Endothelial cell of umbilical vein (primary cell): ENCODE results near the gene IPO4. TPM values are rescaled to one million over a fixed set of nuclear protein-coding genes. Genes with fewer than 3 reads are reported as not detected.

Experiments
- BruUV-seq: library from RNA; stranded (reverse); fragments of 400-500 nt; replicated peaks from 2 replicates; lab custom pipeline; 2021; lab: Mats Ljungman, UMichigan
- CTCF ChIA-PET: fragments of 300-600, 350-600 bp; sonication (Branson Sonifier 250); formaldehyde crosslinking; loops from one replicate; lab custom pipeline; 2021; ENCODE audit warnings: antibody characterized with exemption, inconsistent platforms; lab: Charles Lee
- POLR2A ChIA-PET: fragments of 300-600, 350-600 bp; sonication (Branson Sonifier 250); formaldehyde crosslinking; loops from one replicate; lab custom pipeline; 2021; ENCODE audit warnings: antibody characterized with exemption, inconsistent platforms; lab: Charles Lee
- DNase-seq: peaks from one replicate; pipeline ENCODE4 v3.0.0-alpha.2; 2011; ENCODE audit warnings: low read depth, low spot score
- FAIRE-seq: peaks from 2 replicates; lab custom pipeline; 2011; peaks lifted over from hg19 to GRCh38; lab: Jason Lieb, UNC
- H2AFZ ChIP-seq: 2 replicates; pipeline ENCODE4 v1.6.0; 2012; ENCODE audit warnings: low read depth, low read length, control low read depth, inconsistent platforms
- H3K27ac ChIP-seq: 2 replicates; pipeline ENCODE4 v1.5.1; 2011; ENCODE audit warnings: low read depth, mild to moderate bottlenecking, control low read depth, low read length, moderate library complexity; ENCODE audit not compliant: insufficient read depth
- H3K27me3 ChIP-seq, 2 experiments: 2 replicates each; pipeline versions ENCODE4 v1.6.0 to v1.6.1; 2011; ENCODE audit warnings: low read length in 2 of 2, mixed read lengths in 1 of 2; ENCODE audit not compliant: control insufficient read depth in 2 of 2, insufficient read depth in 2 of 2
- H3K36me3 ChIP-seq, 2 experiments: 2 replicates in 1 of 2; 3 replicates in 1 of 2; pipeline ENCODE4 v1.5.1; 2011; ENCODE audit warnings: low read length in 2 of 2, mild to moderate bottlenecking in 1 of 2, moderate library complexity in 1 of 2; ENCODE audit not compliant: control insufficient read depth in 2 of 2, insufficient read depth in 2 of 2; ENCODE audit errors: extremely low read depth in 1 of 2
- H3K4me1 ChIP-seq: 3 replicates; pipeline ENCODE4 v1.5.1; 2011; ENCODE audit warnings: mild to moderate bottlenecking, low read length; ENCODE audit not compliant: control insufficient read depth, insufficient read depth; ENCODE audit errors: extremely low read depth
- H3K4me2 ChIP-seq: 2 replicates; pipeline ENCODE4 v1.6.1; 2011; ENCODE audit warnings: low read length, control low read depth, mixed read lengths; ENCODE audit not compliant: insufficient read depth
- H3K4me3 ChIP-seq, 3 experiments: fragments of 200-600 bp in 1 of 3; sonication (generic), shearing (Covaris generic) in 1 of 3; replicated peaks in 1 of 3; 2 replicates each; pipeline ENCODE4 v1.5.1; 2011 to 2016; ENCODE audit warnings: control low read depth in 3 of 3, low read length in 3 of 3, mild to moderate bottlenecking in 2 of 3, inconsistent platforms in 1 of 3, low read depth in 1 of 3, moderate library complexity in 1 of 3; ENCODE audit not compliant: insufficient read depth in 1 of 3
- H3K79me2 ChIP-seq: 2 replicates; pipeline ENCODE4 v1.6.0; 2012; ENCODE audit warnings: low read length, inconsistent platforms; ENCODE audit not compliant: control insufficient read depth, insufficient read depth
- H3K9ac ChIP-seq: replicated peaks from 2 replicates; pipeline ENCODE3; 2011; ENCODE audit warnings: low read length, control low read depth; ENCODE audit not compliant: insufficient read depth; ENCODE audit errors: extremely low read depth
- H3K9me1 ChIP-seq: replicated peaks from 3 replicates; pipeline ENCODE4 v1.6.0; 2011; ENCODE audit warnings: mild to moderate bottlenecking, low read length; ENCODE audit not compliant: control insufficient read depth, insufficient read depth; ENCODE audit errors: extremely low read depth
- H3K9me3 ChIP-seq: replicated peaks from 2 replicates; pipeline ENCODE4 v1.5.1; 2012; ENCODE audit warnings: low read length, inconsistent platforms; ENCODE audit not compliant: control insufficient read depth, insufficient read depth
- H4K20me1 ChIP-seq: replicated peaks from 2 replicates; pipeline ENCODE3; 2011; ENCODE audit warnings: mild to moderate bottlenecking, low read length; ENCODE audit not compliant: control insufficient read depth, insufficient read depth; ENCODE audit errors: extremely low read depth
- CTCF ChIP-seq, 2 donors: IDR thresholded peaks; 1 replicate in 1 of 2; 2 replicates in 1 of 2; pipeline ENCODE4 v1.5.1; 2011; ENCODE audit warnings: low read length in 2 of 2, mild to moderate bottlenecking in 2 of 2, moderate library complexity in 2 of 2, control low read depth in 1 of 2, inconsistent platforms in 1 of 2, low read depth in 1 of 2; ENCODE audit not compliant: insufficient read depth in 1 of 2; ENCODE audit errors: extremely low read depth in 1 of 2
- EZH2 ChIP-seq: IDR thresholded peaks from 2 replicates; pipeline ENCODE4 v1.6.1; 2012; ENCODE audit warnings: borderline replicate concordance, low read depth, mild to moderate bottlenecking, moderate library complexity, low read length, inconsistent platforms; ENCODE audit not compliant: severe bottlenecking
- FOS ChIP-seq: IDR thresholded peaks from 2 replicates; pipeline ENCODE4 v1.6.1; 2011; ENCODE audit warnings: mild to moderate bottlenecking, low read length, moderate library complexity, borderline replicate concordance; ENCODE audit not compliant: insufficient read depth
- GATA2 ChIP-seq: IDR thresholded peaks from 2 replicates; pipeline ENCODE4 v1.7.0; 2011; ENCODE audit warnings: low read depth, mild to moderate bottlenecking, moderate library complexity, mixed read lengths, low read length; ENCODE audit not compliant: insufficient read length, insufficient read depth
- JUN ChIP-seq: IDR thresholded peaks from 2 replicates; pipeline ENCODE4 v1.6.1; 2011; ENCODE audit warnings: borderline replicate concordance, low read depth; ENCODE audit not compliant: insufficient read length, insufficient read depth
- MAX ChIP-seq: IDR thresholded peaks from 2 replicates; pipeline ENCODE4 v1.6.1; 2011; ENCODE audit not compliant: insufficient read depth, insufficient read length
- MYC ChIP-seq: IDR thresholded peaks from one replicate; pipeline ENCODE4 v1.6.1; 2011; ENCODE audit warnings: mild to moderate bottlenecking, low read depth, low read length
- POLR2A ChIP-seq: IDR thresholded peaks from 2 replicates; pipeline ENCODE4 v1.6.1; 2012; ENCODE audit warnings: low read depth, mild to moderate bottlenecking, control low read depth, low read length
- POLR2AphosphoS5 ChIP-seq: IDR thresholded peaks from 2 replicates; pipeline ENCODE4 v1.6.1; 2012; ENCODE audit warnings: low read depth, mild to moderate bottlenecking, control low read depth, low read length, moderate library complexity; ENCODE audit not compliant: insufficient read depth
- dilution Hi-C: fragments of 300-500 bp; cut with MboI; formaldehyde crosslinking; loops from one replicate; pipeline ENCODE4 v1.15.0; 2019; ENCODE audit warnings: low sequenced_read_pairs; ENCODE audit not compliant: extremely low pct_ligation_motif_present
- intact Hi-C: fragments of 100-400 bp; cut with micrococcal nuclease; formaldehyde crosslinking; loops from one replicate; pipeline ENCODE4 v1.10.0; 2022
- polyA plus RNA-seq, 4 experiments: library from polyadenylated mRNA; depleted of rRNA in 3 of 4; stranded (reverse) in 3 of 4; unstranded in 1 of 4; fragments of >200 nt; gene quantifications; 2 replicates each; pipeline versions ENCODE4 v1.2.1 to v1.2.3, GENCODE V29; 2011 to 2012; ENCODE audit warnings: missing spikeins in 1 of 4
- total RNA-seq: library from RNA; stranded (reverse); gene quantifications from 2 replicates; pipeline ENCODE4 v1.2.3, GENCODE V29; 2021

The IPO4 gene
- total and polyA plus RNA-seq, 2 donors (not counting 3 experiments of a cell fraction or from before 2014, with no cell fraction given): 24.6 to 66.5 TPM

- no TSS peak for BruUV-seq
- Histone ChIP-seq H3K4me3 (no peak overlapping the region), H3K9me3 (no peaks in the 10 kb centered on the region), H3K27me3 (no peaks in the 10 kb centered on the region), H2AFZ (no peak overlapping the region), H3K4me2 (no peak overlapping the region), H3K4me1 (no peaks in the 10 kb centered on the region), H3K9ac (no peak overlapping the region), H4K20me1 (no peaks in the 10 kb centered on the region), H3K79me2 (no peaks in the 10 kb centered on the region), H3K9me1 (no peaks in the 10 kb centered on the region), H3K36me3 (peaks cover 0 to 26% of the 10 kb centered on the region in 2 experiments), H3K27ac (no peak overlapping the region)
- FAIRE-seq (no peak), DNase-seq (no peak)
- intact Hi-C loops (no loop called here), dilution Hi-C loops (no loop called here)
- TF ChIP-seq EZH2 (no peak), GATA2 (no peak), MAX (no peak), CTCF (IDR thresholded peaks at IDR 0.05; ENCODE audit: extremely low read depth in 1 of 2, insufficient read depth in 1 of 2, low read depth in 1 of 2, low read length in 2 of 2) (no peak), POLR2AphosphoS5 (no peak), POLR2A (no peak), FOS (no peak), JUN (no peak), MYC (no peak)
- ChIA-PET CTCF (interaction anchor here (2.1 kb wide), 1 partner anchor 10 kb away, joined by 5 read pairs; the partner anchor contains the start of gene IPO4), POLR2A (no interaction called here)
Observed at GRCh38 chr14:24178399-24179178, 10.0 kb downstream of the IPO4 start.
